Measurements from ENCODE around the gene PTMS. TPM values are rescaled to one million over a fixed set of nuclear protein-coding genes. Genes with fewer than 3 reads are reported as not detected.

PTMS gene
- total RNA-seq, 1 donor from 2014 or later, result 266 TPM

GRCh38 chr12:6768990-6769389, 2.8 kb downstream of the PTMS start:
- TF ChIP-seq CTCF (conservative IDR thresholded peaks at IDR 0.05; ENCODE audit: low read depth, low read length), result no peak
- DNase-seq (ENCODE audit: low read depth), result no peak
- no peak overlapping the region for H3K4me3 ChIP-seq (ENCODE audit: low read depth, low read length)

DNA sequence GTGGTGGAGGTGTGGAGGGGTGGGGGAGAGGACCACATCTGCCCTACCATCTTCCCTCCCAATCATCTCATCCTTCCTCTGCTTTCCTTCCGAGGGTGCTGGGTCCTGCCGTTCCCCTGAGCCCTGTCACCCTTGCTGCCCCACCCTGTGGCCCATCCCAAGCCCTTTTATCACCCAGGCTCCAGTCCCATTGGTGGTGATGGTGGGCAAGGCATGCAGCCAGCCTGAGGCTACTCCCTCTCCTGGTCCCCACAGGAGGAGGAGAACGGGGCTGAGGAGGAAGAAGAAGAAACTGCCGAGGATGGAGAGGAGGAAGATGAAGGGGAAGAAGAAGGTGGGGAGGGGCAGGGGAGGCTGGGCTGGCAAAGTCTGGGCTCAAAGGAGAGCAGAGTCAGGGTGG, 3.5 kb downstream of the PTMS start:
- no peak overlapping the region for H3K4me3 ChIP-seq (ENCODE audit: low read depth, low read length)
- no peak for DNase-seq (ENCODE audit: low read depth)
- TF ChIP-seq CTCF (conservative IDR thresholded peaks at IDR 0.05; ENCODE audit: low read depth, low read length), result no peak

DNA sequence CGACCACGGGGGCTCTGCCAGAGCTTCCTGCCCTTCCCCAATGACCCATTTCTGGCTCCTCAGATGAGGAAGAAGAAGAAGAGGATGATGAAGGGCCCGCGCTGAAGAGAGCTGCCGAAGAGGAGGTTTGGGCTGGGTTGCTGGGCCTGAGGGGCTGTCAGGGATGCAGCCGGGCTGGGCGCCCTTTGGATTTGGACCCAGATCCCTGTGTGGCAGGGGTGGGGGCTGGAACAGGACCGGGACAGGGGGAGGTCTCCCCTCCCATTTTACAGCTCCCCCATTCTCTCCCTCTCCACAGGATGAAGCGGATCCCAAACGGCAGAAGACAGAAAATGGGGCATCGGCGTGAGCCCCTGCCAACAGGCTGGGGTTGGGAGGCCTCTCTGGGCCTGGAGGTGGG, 3.9 kb downstream of the PTMS start:
- no peak overlapping the region for H3K4me3 ChIP-seq (ENCODE audit: low read depth, low read length)
- TF ChIP-seq CTCF (conservative IDR thresholded peaks at IDR 0.05; ENCODE audit: low read depth, low read length), result no peak
- DNase-seq (ENCODE audit: low read depth), result no peak

DNA sequence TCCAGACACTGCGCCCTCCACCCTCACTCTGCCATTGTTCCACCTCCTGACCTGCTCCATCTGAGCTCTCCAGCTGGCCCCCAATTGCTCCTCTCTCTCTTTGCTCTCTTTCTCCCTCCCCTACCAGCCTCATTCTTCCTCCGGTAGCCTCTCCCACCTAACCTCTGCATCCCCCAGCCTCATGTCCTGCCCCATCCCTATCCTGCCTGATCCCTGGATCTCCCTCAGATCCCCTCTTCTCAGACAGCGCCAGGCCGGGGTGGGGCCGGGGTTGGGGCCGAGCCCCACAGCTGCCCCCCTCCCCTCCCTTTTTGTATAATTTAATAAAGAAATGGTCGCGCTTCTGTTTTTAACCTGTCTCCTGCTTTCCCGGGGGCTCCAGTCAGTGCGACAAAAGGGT, 4.4 kb downstream of the PTMS start:
- no peak overlapping the region for H3K4me3 ChIP-seq (ENCODE audit: low read depth, low read length)
- no peak for DNase-seq (ENCODE audit: low read depth)
- TF ChIP-seq CTCF (conservative IDR thresholded peaks at IDR 0.05; ENCODE audit: low read depth, low read length), result no peak

DNA sequence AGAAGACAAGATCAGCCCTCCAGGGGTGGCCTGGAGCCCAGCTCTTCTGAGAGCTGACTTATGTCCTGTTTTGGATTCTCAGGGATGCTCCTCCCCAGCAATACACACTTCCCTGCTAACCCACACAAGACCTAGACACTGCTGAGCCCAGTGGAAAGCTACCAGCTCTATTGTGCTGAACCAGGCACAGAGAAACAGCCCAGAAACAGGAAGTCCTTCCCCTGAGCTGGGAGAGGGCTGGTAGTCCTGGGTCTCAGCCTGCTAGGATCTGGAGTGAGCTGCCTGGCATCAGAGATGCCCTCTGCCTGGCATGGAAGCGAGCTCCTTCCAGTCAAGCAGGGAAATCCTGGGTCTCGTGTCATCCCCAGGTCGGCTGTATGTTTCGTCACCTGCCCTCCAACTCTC, 4.9 kb downstream of the PTMS start:
- H3K4me3 ChIP-seq (ENCODE audit: low read depth, low read length), result no peak overlapping the region
- TF ChIP-seq CTCF (conservative IDR thresholded peaks at IDR 0.05; ENCODE audit: low read depth, low read length), result no peak
- DNase-seq (ENCODE audit: low read depth), result no peak

- no peak for DNase-seq (ENCODE audit: low read depth)
- TF ChIP-seq CTCF (conservative IDR thresholded peaks at IDR 0.05; ENCODE audit: low read depth, low read length), result no peak
Observed at GRCh38 chr12:6771509-6772330, 5.6 kb downstream of the PTMS start.

GRCh38 chr12:6772331-6772695, 6.2 kb downstream of the PTMS start, which contains the start of gene LAG3:
Gene LAG3 (plus strand): TSS chr12:6772520. CDS start chr12:6772853, 333 bp downstream.
- TF ChIP-seq CTCF (conservative IDR thresholded peaks at IDR 0.05; ENCODE audit: low read depth, low read length), result no peak
- no peak for DNase-seq (ENCODE audit: low read depth)
- H3K4me3 ChIP-seq (ENCODE audit: low read depth, low read length), result no peak within 1 kb of the TSS

More at GRCh38 chr12:6771509-6772330, 5.6 kb downstream of the PTMS start:
- H3K4me3 ChIP-seq (ENCODE audit: low read depth, low read length), result no peak overlapping the region
